T-helper 9 cell (primary cell): ENCODE data around the gene CALD1.

Experiments
- DNase-seq: peaks from one replicate; pipeline ENCODE4 v3.0.0-alpha.2; 2020

The CALD1 gene

GRCh38 chr7:134900166-134900982, 120.9 kb downstream of the CALD1 start:
- DNase-seq = no peak

- no peak for DNase-seq
Measured at GRCh38 chr7:134901389-134902020, 122.1 kb downstream of the CALD1 start.

- DNase-seq = no peak
Measured at GRCh38 chr7:134902058-134902457, 122.6 kb downstream of the CALD1 start.

- no peak for DNase-seq
Measured at GRCh38 chr7:134903073-134903790, 123.8 kb downstream of the CALD1 start.

- DNase-seq = no peak
Measured at GRCh38 chr7:134905375-134905774, 125.9 kb downstream of the CALD1 start.

GRCh38 chr7:134907000-134907399, 127.6 kb downstream of the CALD1 start:
- no peak for DNase-seq

- no peak for DNase-seq
Measured at GRCh38 chr7:134907639-134908038, 128.2 kb downstream of the CALD1 start.

GRCh38 chr7:134908289-134908688, 128.9 kb downstream of the CALD1 start:
- no peak for DNase-seq

GRCh38 chr7:134910214-134910890, 130.9 kb downstream of the CALD1 start:
- DNase-seq = no peak

- DNase-seq = no peak
Measured at GRCh38 chr7:134910968-134911367, 131.5 kb downstream of the CALD1 start.

GRCh38 chr7:134916171-134916883, 136.9 kb downstream of the CALD1 start:
- DNase-seq = no peak

- no peak for DNase-seq
Measured at GRCh38 chr7:134919240-134919641, 139.8 kb downstream of the CALD1 start.

GRCh38 chr7:134920026-134920753, 140.8 kb downstream of the CALD1 start:
- DNase-seq = no peak

GRCh38 chr7:134922720-134923704, 143.6 kb downstream of the CALD1 start:
- DNase-seq = no peak

- no peak for DNase-seq
Measured at GRCh38 chr7:134925766-134926165, 146.3 kb downstream of the CALD1 start.

GRCh38 chr7:134926396-134926795, 147.0 kb downstream of the CALD1 start:
- no peak for DNase-seq

GRCh38 chr7:134927076-134927475, 147.6 kb downstream of the CALD1 start:
- no peak for DNase-seq

GRCh38 chr7:134927723-134928122, 148.3 kb downstream of the CALD1 start:
- DNase-seq = no peak

- no peak for DNase-seq
Measured at GRCh38 chr7:134928554-134928953, 149.1 kb downstream of the CALD1 start.

GRCh38 chr7:134931487-134931886, 152.1 kb downstream of the CALD1 start:
- no peak for DNase-seq
